ENCODE results near the gene ABCA6.

The ABCA6 gene

GRCh38 chr17:69062860-69063581 lies 78.7 kb downstream of the ABCA6 start:
- H3K4me3 ChIP-seq (ENCODE audit: low read depth in 1 of 2, low read length in 2 of 2) = no peak overlapping the region
- H3K79me2 ChIP-seq (ENCODE audit: insufficient read depth, low read length) = no peaks in the 10 kb centered on the region
- H3K4me1 ChIP-seq (ENCODE audit: insufficient read depth, low read length) = peaks cover 16% of the 10 kb centered on the region; the same call in 1 of the 2 replicates
- H3K9ac ChIP-seq (ENCODE audit: low read depth, low read length) = no peak overlapping the region
- peaks cover 3% of the 10 kb centered on the region for H3K27me3 ChIP-seq (ENCODE audit: insufficient read depth, low read length, poor library complexity)
- H3K9me3 ChIP-seq (ENCODE audit: insufficient read depth, low read length, severe bottlenecking) = no peaks in the 10 kb centered on the region
- H4K20me1 ChIP-seq (ENCODE audit: insufficient read depth, low read length) = no peaks in the 10 kb centered on the region
- TF ChIP-seq EZH2 (IDR thresholded peaks at IDR 0.05; ENCODE audit: borderline replicate concordance, low read depth, low read length, severe bottlenecking) = no peak
- TF ChIP-seq, protein P1, sequence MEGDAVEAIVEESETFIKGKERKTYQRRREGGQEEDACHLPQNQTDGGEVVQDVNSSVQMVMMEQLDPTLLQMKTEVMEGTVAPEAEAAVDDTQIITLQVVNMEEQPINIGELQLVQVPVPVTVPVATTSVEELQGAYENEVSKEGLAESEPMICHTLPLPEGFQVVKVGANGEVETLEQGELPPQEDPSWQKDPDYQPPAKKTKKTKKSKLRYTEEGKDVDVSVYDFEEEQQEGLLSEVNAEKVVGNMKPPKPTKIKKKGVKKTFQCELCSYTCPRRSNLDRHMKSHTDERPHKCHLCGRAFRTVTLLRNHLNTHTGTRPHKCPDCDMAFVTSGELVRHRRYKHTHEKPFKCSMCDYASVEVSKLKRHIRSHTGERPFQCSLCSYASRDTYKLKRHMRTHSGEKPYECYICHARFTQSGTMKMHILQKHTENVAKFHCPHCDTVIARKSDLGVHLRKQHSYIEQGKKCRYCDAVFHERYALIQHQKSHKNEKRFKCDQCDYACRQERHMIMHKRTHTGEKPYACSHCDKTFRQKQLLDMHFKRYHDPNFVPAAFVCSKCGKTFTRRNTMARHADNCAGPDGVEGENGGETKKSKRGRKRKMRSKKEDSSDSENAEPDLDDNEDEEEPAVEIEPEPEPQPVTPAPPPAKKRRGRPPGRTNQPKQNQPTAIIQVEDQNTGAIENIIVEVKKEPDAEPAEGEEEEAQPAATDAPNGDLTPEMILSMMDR (IDR thresholded peaks at IDR 0.05; ENCODE audit: borderline replicate concordance, extremely low read depth, low read length, poor library complexity, severe bottlenecking) = no peak
- ATAC-seq (ENCODE audit: insufficient read depth, low read depth) (no peak), DNase-seq (no peak)
- no peaks in the 10 kb centered on the region for H3K36me3 ChIP-seq (ENCODE audit: insufficient read depth, low read length)
- no peak overlapping the region for H3K4me2 ChIP-seq (ENCODE audit: insufficient read depth, low read length)
- no peak overlapping the region for H2AFZ ChIP-seq (ENCODE audit: low read depth, low read length)
- no peak overlapping the region for H3K27ac ChIP-seq (ENCODE audit: low read length)

GRCh38 chr17:69061721-69062556 lies 79.8 kb downstream of the ABCA6 start:
- no peaks in the 10 kb centered on the region for H3K9me3 ChIP-seq (ENCODE audit: insufficient read depth, low read length, severe bottlenecking)
- H3K27ac ChIP-seq (ENCODE audit: low read length) = no peak overlapping the region
- H3K27me3 ChIP-seq (ENCODE audit: insufficient read depth, low read length, poor library complexity) = peaks cover 3% of the 10 kb centered on the region
- TF ChIP-seq EZH2 (IDR thresholded peaks at IDR 0.05; ENCODE audit: borderline replicate concordance, low read depth, low read length, severe bottlenecking) = no peak
- TF ChIP-seq, protein P1 (IDR thresholded peaks at IDR 0.05; ENCODE audit: borderline replicate concordance, extremely low read depth, low read length, poor library complexity, severe bottlenecking) = no peak
- H3K79me2 ChIP-seq (ENCODE audit: insufficient read depth, low read length) = no peaks in the 10 kb centered on the region
- H2AFZ ChIP-seq (ENCODE audit: low read depth, low read length) = no peak overlapping the region
- H3K36me3 ChIP-seq (ENCODE audit: insufficient read depth, low read length) = no peaks in the 10 kb centered on the region
- peaks cover 12% of the 10 kb centered on the region; the same call in 1 of the 2 replicates for H3K4me1 ChIP-seq (ENCODE audit: insufficient read depth, low read length)
- DNase-seq (no peak), ATAC-seq (ENCODE audit: insufficient read depth, low read depth) (no peak)
- H3K4me3 ChIP-seq (ENCODE audit: low read depth in 1 of 2, low read length in 2 of 2) = no peak overlapping the region
- H4K20me1 ChIP-seq (ENCODE audit: insufficient read depth, low read length) = no peaks in the 10 kb centered on the region
- no peak overlapping the region for H3K4me2 ChIP-seq (ENCODE audit: insufficient read depth, low read length)
- H3K9ac ChIP-seq (ENCODE audit: low read depth, low read length) = no peak overlapping the region

DNA sequence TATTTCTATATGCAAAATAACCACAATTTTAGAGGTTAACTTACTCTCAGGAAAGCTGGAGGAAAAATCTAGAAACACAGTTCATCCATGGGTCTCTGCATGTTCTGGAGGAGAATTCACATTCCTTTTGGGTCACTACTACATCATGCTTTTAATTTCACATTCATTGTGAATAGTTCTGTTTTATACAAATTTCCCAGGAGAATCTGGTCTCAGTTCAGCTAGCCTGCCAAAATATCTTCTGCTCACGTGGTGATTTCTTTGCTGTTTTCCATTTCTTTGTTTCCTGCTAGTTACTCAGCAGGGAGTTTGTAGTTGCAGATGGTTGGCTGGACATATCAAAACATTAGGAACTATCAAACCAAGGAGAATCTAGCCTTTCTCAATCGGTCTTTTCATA lies 80.9 kb downstream of the ABCA6 start, which contains the start of gene ABCA9:
Gene ABCA9 (minus strand): TSS at position 106 of the 400 bp plus-strand sequence. CDS start 9,801 bp downstream, outside the sequence.
- H2AFZ ChIP-seq (ENCODE audit: low read depth, low read length) = no peak within 1 kb of the TSS
- H3K27ac ChIP-seq (ENCODE audit: low read length) = no peak within 1 kb of the TSS
- peaks cover 1% of the 10 kb centered on the region; the same call in 1 of the 2 replicates for H3K4me1 ChIP-seq (ENCODE audit: insufficient read depth, low read length)
- ATAC-seq (ENCODE audit: insufficient read depth, low read depth) = no peak
- H3K36me3 ChIP-seq (ENCODE audit: insufficient read depth, low read length) = no peaks in the 10 kb centered on the region
- TF ChIP-seq EZH2 (IDR thresholded peaks at IDR 0.05; ENCODE audit: borderline replicate concordance, low read depth, low read length, severe bottlenecking) = no peak
- TF ChIP-seq, protein P1 (IDR thresholded peaks at IDR 0.05; ENCODE audit: borderline replicate concordance, extremely low read depth, low read length, poor library complexity, severe bottlenecking) = no peak
- H3K79me2 ChIP-seq (ENCODE audit: insufficient read depth, low read length) = no peaks in the 10 kb centered on the region
- no peak for DNase-seq
- H3K27me3 ChIP-seq (ENCODE audit: insufficient read depth, low read length, poor library complexity) = peaks cover 3% of the 10 kb centered on the region
- H3K4me3 ChIP-seq (ENCODE audit: low read depth in 1 of 2, low read length in 2 of 2) = no peak within 1 kb of the TSS
- H3K4me2 ChIP-seq (ENCODE audit: insufficient read depth, low read length) = no peak within 1 kb of the TSS
- no peaks in the 10 kb centered on the region for H4K20me1 ChIP-seq (ENCODE audit: insufficient read depth, low read length)
- H3K9me3 ChIP-seq (ENCODE audit: insufficient read depth, low read length, severe bottlenecking) = no peaks in the 10 kb centered on the region
- H3K9ac ChIP-seq (ENCODE audit: low read depth, low read length) = no peak within 1 kb of the TSS

All from DND-41 (cell line).